GM10847 (cell line): Measurements from ENCODE around the gene HIGD1A.

Experiments
- POLR2A ChIP-seq: IDR thresholded peaks from 2 replicates; pipeline ENCODE4 v1.6.1; 2011; ENCODE audit not compliant: insufficient read length; ENCODE audit errors: extremely low read depth

Gene HIGD1A

GRCh38 chr3:42755681-42756578, 48.4 kb downstream of the HIGD1A start:
- TF ChIP-seq POLR2A = no peak

DNA sequence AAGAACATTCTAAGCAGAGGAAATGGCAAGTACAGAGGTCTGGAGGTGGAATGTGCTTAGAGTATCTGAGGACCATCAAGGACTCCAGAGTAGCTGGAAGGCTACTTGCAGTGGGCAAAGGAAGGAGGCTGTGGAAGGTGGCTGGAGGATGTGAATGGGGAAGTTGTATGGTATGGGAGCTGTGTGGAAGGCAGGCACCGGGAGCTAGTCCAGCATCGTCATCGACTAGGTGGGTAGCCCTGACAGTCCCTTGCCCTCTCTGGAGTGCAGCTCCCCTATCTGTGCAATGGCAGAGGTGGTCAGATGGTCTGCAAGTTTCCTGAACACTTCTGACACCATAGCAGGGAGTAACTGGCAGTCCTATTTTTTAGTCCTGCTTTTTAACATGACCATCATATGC, 50.5 kb downstream of the HIGD1A start:
- TF ChIP-seq POLR2A = no peak

- TF ChIP-seq POLR2A = no peak
These were observed 51.3 kb downstream of the HIGD1A start for GRCh38 chr3:42752961-42753360.

- TF ChIP-seq POLR2A = no peak
These were observed 51.8 kb downstream of the HIGD1A start for GRCh38 chr3:42752441-42752840.

- TF ChIP-seq POLR2A = no peak
These were observed 52.7 kb downstream of the HIGD1A start for GRCh38 chr3:42751609-42752008.

GRCh38 chr3:42750834-42751233, 53.5 kb downstream of the HIGD1A start:
- TF ChIP-seq POLR2A = no peak

GRCh38 chr3:42749753-42750231, 54.5 kb downstream of the HIGD1A start:
- no peak for TF ChIP-seq POLR2A

DNA sequence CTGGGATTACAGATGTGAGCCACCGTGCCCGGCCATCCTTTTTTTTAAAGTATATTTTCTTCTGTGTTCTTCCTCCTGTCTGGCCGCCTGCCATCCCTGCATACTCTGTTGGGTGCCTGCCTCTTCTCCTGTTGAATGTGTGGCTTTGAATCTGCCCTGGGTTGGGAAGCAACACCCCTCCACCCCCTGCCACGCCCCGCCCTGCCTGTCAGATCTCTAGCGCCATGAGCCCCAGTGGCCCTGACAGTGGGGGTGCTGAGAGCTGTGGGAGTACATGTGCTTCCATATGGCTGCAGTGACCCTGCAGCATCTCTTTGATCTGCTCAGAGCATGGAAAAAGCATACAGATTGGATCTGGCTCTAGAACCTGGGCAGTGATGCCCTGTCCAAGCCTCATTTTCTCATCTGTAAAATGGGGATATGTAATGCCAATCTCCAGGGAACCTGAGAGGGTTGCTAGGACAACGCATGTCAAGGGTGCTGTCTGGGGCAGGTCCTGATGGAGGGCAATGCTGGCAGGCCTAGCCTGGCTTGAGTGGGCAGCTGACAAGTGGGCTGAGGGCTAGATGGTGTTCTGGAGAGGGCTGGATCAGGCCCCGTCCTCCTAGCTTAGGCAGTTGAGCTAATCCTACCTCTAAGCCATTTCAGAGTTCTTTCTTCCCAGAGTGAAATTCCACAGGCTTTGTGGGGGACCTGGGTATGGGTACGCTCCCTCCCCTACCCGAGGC, 55.1 kb downstream of the HIGD1A start:
- no peak for TF ChIP-seq POLR2A

DNA sequence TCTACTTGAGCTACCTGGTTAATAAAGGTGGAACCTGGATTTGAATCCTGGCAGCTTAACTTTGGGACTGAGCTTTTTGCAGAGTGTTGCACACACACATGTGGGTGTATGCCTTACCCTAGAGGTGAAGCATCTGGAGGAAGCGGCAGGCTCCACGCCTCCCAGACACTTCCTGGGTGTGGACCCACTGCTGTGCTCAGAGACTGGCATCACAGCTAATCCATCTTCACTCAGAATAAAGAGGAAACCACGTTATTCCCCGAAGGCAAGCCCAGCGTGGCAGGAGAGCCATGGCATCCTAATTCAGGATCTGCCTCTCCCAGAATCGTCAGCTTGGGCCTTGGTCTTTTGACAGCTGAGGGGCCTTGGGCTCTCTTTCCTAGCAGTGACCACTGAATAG, 56.7 kb downstream of the HIGD1A start:
- TF ChIP-seq POLR2A = no peak

- TF ChIP-seq POLR2A = no peak
These were observed 57.5 kb downstream of the HIGD1A start for GRCh38 chr3:42746455-42747450.

DNA sequence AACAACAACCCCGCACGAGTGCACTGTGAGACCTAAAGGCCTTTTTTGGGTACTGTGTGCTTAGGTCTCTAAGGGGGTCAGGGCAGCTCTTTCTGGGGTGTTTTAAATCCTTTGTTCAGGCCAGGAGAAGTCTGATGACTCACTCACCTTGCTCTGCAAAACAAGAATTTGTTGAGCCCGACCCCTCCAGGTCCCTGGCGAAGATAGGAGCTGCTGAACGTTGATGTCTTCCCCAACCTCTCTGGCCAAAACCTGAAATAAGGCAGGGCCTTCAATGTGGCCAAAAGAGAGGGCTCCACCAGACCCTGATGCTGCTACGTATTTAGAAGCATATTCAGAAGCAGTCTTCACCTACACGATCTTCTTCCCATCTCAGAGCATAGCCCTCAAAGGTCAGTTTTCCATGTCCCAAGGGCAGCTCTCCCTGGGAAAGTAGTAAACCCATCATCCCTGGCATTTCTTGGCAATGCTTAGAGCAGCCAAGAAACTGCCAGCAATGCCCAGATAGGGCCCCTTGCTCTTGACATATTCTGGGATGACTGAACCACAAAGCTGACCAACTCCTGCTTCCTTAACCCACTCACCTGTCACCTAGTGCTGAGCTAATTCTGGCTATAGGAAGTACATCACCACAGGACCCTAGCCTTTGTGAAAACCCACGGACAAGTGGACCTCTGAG, 58.4 kb downstream of the HIGD1A start:
- no peak for TF ChIP-seq POLR2A

GRCh38 chr3:42745291-42745745, 59.0 kb downstream of the HIGD1A start:
- no peak for TF ChIP-seq POLR2A

DNA sequence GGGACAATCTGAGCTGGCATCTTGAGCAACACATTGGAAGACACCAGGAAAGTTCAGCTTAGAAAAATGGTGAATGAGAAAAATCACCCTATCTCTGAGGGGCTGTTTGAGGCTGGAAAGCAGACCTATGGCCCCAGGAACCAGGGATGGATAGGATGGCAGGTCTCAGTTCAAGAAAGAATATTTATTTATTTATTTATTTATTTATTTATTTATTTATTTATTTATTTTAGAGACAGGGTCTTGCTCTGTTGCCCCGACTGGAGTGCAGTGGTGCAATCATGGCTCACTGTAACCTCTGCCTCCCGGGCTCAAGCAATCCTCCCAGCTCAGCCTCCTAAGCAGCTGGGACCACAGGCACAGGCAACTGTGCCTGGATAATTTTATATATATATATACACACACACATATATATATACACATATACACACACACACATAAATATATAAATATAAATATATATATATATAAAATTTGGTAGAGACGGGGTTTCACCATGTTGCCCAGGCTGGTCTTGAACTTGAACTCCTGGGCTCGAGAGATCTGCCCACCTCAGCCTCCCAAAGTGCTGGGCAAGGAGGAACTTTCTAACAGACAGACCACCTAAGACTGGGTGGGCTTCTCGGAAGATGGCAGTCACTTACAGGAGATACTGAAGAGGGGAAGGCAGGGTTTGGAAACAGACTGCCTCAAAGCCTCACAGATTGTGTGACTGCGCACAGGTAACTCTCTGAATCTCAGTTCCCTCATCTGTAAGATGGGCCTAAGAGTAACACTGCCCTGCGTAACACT, 60.9 kb downstream of the HIGD1A start:
- TF ChIP-seq POLR2A = no peak

DNA sequence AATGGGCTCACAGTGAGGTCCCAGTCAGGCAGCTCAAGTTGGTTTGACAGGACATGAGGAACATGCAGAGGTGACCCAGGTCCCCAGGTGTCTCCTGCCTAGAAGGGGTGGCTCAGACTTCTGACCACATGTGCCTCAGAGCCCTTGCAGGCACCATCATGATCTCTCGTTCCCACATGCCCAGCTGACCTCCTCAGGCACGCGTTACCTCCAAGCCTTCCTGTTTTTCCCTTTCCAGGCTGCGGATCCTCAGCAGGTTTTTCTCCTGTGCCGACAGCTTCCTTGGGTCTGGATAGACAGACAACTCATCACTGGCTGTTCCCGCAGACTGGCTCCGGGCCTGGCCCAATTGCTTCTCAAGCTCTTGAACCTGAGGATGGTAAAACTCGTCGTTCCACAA, 61.6 kb downstream of the HIGD1A start:
- no peak for TF ChIP-seq POLR2A
